GM12891 (cell line): ENCODE results near the gene TMEM131.

Experiments used
- DNase-seq: peaks from one replicate; pipeline ENCODE4 v3.0.0; 2011; ENCODE audit warnings: low spot score; ENCODE audit not compliant: insufficient read length
- FAIRE-seq: peaks from 2 replicates; lab custom pipeline; 2011; peaks lifted over from hg19 to GRCh38; lab: Jason Lieb, UNC
- PAX5 ChIP-seq: IDR thresholded peaks from 2 replicates; pipeline ENCODE4 v1.6.1; 2011; ENCODE audit warnings: low read length, moderate library complexity, mild to moderate bottlenecking; ENCODE audit not compliant: insufficient read depth, severe bottlenecking
- POLR2A ChIP-seq: IDR thresholded peaks from 2 replicates; pipeline ENCODE4 v1.6.1; 2011; ENCODE audit warnings: low read depth, low read length, control low read depth
- POLR2AphosphoS5 ChIP-seq: IDR thresholded peaks from 2 replicates; pipeline ENCODE4 v1.6.1; 2011; ENCODE audit warnings: low read depth, low read length, control low read depth
- POU2F2 ChIP-seq: IDR thresholded peaks from 2 replicates; pipeline ENCODE4 v1.6.1; 2011; ENCODE audit warnings: low read depth, mild to moderate bottlenecking, control low read depth, low read length, moderate library complexity
- SPI1 ChIP-seq: IDR thresholded peaks from 2 replicates; pipeline ENCODE4 v1.6.1; 2011; ENCODE audit warnings: low read depth, low read length, control low read depth
- TAF1 ChIP-seq: IDR thresholded peaks from 2 replicates; pipeline ENCODE4 v1.6.1; 2011; ENCODE audit warnings: low read depth, low read length, control low read depth

The TMEM131 gene

DNA sequence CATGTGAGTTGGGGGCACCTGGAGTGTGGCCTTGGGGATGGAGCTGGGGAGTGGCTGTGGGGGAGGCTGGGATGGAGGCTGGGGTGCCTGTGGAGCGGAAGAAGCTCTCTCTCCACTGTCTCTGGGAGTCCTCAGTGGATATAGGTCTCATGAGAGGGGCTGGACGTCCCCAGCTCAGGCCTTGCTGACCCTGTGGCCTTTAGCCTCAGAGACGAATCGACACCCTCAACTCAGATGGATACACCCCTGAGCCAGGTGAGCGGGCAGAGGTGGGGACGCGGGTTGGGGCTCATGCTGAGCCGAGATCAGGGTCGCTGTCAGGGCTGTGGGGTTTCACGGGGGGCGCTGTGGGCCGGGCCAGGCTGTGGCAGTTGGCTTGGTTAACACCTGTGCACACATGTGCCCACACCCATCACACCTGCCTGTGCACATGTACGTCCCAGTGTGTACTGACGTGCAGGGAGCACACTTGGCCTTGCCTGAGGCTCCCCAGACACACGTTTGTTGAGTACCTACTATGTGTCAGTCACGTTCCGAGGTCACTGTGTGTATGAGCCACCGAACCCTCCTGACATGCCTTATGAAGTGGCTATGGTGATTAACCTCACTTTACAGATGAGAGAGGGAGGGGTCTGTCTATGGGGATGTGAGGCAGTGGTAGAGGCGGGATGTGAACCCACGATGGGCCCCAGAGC lies 262.3 kb downstream of the TMEM131 start:
- no peak for FAIRE-seq
- no peak for TF ChIP-seq SPI1
- TF ChIP-seq POU2F2: no peak
- TF ChIP-seq POLR2AphosphoS5: no peak
- no peak for DNase-seq

DNA sequence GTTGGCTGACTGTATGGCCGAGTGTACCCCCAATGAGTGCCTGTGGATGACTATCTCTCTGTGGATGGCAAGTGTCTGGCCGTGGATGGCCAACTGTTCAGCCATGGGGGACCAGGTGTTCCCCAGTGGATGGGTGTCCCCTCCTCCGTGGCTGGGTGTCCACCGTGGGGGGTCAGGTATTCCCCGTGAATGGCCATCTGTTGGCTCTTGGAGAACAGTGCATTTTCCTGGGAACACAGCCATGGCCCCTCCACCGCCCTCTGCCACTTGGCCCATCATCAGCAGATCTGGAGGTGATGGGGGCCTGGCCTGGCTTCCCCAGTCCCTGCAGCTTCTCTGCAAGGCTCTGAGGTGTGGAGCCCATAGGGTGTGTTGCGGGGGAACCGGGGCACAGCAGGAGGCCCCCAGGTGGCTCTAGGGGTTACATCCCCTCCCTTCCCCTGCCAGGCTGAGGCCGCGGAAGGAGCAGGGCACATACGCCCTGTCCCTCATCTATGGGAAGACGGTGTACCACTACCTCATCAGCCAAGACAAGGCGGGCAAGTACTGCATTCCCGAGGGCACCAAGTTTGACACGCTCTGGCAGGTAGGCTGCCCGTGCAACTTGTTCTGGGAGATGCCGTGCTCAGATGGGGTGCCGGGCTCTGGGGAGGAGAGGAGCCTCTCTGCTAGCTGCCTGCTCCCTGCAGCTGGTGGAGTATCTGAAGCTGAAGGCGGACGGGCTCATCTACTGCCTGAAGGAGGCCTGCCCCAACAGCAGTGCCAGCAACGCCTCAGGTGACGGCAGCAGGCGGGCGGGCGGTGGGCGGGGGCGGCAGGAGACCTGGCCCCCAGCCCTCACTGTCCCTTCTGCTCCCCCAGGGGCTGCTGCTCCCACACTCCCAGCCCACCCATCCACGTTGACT lies 263.1 kb downstream of the TMEM131 start:
- FAIRE-seq (no peak), DNase-seq (no peak)
- TF ChIP-seq TAF1: no peak
- no peak for TF ChIP-seq POLR2AphosphoS5
- no peak for TF ChIP-seq PAX5

DNA sequence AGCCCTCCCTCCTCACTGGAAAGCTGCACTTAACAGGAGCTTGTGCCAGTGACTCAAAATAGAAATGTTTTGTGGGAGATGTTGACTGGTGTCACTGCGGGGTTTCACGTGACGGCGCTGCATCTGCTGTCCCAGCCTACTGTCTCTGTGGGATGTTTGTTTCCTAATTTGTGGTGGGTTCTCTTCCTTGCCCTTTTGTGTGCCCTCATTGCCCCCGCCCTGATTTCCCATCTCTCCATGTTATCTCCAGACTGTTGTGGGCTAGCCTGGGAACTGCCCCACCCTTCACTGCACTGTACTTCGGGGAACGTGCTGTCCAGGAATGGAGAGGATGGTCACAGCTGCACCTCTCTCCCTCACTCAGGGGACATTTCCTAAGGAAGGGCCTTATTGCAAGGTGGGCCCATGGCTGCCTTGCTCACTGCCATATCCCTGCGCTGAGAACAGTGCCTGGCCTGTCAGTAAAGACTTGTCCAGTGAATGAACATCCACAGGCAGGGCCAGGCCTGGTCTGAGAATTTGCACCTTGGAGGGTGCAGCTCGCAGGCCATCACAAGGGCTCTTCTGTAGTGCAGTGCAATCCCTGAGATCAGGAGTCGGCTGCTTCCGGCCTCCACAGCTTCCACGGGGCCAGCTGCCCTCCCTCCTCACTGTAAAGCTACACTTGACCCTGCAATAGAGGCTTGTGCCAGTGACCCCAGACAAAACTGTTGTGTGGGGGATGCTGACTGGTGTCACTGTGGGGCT lies 264.3 kb downstream of the TMEM131 start:
- FAIRE-seq (no peak), DNase-seq (no peak)

DNA sequence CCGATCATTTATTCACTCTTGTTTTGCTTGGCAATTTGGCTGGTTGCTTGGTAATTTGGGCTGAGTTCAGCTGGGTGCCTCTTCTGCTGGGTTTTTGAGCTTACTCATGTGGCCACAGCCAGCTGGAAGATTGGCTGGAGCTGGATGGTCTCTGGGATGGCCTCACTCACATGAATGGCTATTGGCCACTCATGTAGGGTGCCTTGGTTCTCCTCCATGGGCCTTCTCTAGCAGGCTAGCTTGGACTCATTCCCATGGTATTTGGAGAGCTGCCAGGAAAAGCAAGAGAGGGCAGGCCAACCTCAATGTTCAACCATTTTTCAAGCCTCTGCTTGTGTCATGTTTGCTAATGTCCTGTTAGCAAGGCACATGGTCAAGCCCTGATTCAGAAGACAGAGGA lies 265.5 kb downstream of the TMEM131 start:
- DNase-seq: no peak

More for the DNA sequence above, 264.3 kb downstream of the TMEM131 start:
- no peak for TF ChIP-seq SPI1
- TF ChIP-seq POU2F2: no peak
- TF ChIP-seq POLR2AphosphoS5: no peak
- no peak for TF ChIP-seq POLR2A
- no peak for TF ChIP-seq PAX5
- no peak for TF ChIP-seq TAF1

DNA sequence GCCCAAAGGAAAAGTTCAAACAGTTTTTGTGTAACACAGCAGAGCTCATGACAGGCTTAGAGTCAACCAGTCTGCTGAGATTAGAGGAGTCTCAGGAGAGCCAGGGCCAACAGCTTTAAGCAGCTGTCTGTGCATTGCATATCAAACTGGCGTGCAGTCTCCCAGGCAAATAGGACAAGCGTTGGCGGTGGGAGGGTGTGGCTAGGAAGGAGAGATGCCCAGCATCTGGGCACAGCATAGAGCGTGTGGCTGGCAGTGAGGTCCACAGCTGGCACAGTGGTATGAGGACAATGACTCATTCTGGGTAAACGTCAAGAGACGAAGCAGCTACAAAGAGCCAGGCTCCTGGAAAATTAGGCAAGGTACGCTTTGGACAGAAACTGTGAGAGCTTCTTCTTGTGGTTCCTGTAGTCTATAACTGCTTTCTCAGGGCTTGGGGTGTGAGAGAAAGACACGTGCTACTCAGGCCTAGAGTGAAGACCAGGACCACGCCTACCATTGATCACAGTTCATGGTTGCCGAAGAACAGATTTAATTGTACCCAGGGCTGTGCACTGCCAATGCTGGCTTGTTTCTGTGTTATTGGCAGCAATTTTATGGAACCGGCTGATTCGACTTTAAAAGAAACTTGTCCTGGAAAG lies 267.5 kb downstream of the TMEM131 start:
- DNase-seq (no peak), FAIRE-seq (no peak)
- no peak for TF ChIP-seq TAF1

More for the DNA sequence above, 265.5 kb downstream of the TMEM131 start:
- no peak for TF ChIP-seq POU2F2
- TF ChIP-seq POLR2AphosphoS5: no peak
- TF ChIP-seq POLR2A: no peak
- TF ChIP-seq PAX5: no peak
- no peak for TF ChIP-seq SPI1
- TF ChIP-seq TAF1: no peak
- FAIRE-seq: no peak

DNA sequence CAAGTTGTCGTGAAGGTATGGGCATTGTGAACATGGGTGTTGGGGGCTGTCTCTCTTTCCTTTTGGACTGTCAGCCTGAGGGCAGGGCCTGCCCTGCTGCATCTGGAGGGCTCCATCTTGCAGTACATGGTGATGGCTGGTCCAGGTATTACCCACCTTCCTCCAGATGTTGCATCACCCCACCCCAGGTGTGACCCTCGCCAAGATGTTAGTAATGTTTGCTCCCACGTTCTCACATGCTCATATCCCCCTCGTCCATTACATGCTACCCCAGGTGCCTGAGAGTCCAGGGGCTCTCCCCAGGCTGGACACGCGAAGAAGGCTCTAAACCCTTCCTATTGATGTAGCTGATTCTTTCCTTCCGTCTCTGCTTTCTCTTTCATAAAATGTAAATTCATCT lies 268.5 kb downstream of the TMEM131 start:
- FAIRE-seq (no peak), DNase-seq (no peak)
- no peak for TF ChIP-seq SPI1

DNA sequence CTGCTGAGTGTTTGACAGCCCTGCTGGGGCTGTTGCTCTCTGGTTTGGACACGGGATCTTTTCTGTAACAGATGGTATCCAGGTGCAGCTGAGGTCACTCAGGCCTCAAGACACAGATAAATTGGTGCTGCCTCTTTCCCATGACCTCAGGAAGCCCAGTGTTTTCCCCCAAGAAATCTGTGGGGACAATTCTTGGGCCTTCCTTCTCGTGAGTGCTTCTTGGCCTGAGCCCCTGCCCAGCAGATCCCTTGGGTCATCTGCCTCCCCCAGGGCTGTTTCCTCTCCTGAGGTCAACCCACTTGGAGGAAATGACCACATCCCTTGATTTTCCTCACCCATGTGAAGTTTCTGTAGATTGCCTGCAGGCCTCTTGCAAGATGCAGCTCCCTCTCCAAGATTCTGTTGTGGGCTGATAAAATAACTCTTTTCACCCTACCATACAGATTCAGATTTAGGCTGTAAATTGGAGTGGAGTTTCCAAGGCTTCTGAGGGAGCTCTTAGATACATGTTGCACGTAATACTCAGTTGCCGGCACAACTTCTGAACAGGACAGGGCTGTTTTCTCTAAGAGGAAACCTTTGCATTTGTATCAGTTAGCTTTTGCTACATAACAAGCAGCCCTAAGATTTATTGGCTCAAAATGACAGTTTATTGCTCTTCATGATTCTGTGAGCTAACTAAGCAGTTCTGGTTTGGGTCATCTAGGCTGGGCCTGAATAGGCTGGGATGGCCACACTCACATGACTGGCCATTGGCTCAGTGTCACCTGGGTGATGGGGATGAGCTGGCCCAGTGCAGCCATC lies 269.3 kb downstream of the TMEM131 start:
- DNase-seq (no peak), FAIRE-seq (no peak)
- TF ChIP-seq POLR2A (no peak), POU2F2 (no peak), PAX5 (no peak), TAF1 (no peak), SPI1 (no peak), POLR2AphosphoS5 (no peak)

DNA sequence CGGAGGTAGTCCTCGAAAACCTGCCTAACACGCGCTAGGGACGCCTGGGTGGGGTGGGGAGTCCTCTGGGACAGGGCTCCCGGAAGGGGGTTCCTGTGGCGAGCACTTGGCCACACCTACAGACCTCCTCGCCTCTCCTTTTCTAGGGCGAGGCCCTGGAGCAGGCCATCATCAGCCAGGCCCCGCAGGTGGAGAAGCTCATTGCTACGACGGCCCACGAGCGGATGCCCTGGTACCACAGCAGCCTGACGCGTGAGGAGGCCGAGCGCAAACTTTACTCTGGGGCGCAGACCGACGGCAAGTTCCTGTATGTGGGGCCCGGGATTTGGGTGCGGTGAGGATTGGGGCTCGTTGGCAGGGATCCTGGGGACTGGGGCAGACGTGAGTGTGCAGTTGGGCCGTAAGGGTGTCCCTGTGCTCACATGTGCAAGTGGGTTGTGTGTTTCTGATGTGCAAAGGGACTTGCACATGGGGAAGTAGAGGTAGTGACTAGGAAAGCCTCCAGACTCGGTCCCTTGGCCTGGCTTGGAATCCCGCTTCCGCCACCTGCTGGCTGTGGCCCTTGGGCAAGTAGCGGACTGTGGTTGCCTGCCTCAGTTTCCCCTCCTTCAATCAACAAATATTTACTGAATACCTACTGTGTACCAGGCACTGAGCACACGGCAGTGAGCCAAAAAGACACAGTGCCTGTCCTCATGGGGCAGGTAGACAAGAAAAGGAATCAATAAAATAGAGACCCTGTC lies 270.6 kb downstream of the TMEM131 start:
- FAIRE-seq (no peak), DNase-seq (no peak)
- TF ChIP-seq POU2F2 (no peak), POLR2A (no peak), PAX5 (no peak), TAF1 (no peak), SPI1 (no peak), POLR2AphosphoS5 (no peak)

DNA sequence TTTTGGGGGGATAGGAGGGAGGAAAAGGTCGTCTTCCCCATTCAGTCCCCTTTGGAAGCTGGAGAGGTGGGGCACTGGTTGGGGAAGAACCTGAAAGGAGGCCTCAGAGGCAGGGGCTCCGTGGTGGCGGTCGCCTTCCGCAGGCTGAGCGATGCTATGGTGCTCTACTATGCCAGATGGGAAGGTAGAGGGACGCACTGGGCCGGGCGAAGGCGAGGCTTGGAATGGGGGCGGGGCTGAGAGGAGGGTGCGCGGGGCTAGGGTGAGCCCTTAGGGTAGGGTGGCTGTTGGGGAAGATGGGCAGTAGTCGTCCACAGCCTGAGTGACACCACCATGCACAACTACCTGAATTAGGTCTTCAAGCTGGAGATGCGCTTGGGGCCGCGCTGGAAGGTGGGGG lies 271.2 kb downstream of the TMEM131 start:
- FAIRE-seq: no peak
- no peak for DNase-seq
- TF ChIP-seq POLR2A (no peak), TAF1 (no peak), SPI1 (no peak), PAX5 (no peak), POLR2AphosphoS5 (no peak), POU2F2 (no peak)
